NCI-H1105 treated with DMSO at 0.1 percent for 48 hours (cell line): ENCODE data around the gene MADCAM1.
A peak's percentile ranks its signal among the peaks of the same experiment; 100 is the strongest.

Experiments
- DNase-seq: peaks from one replicate; lab custom pipeline; 2025; lab: John Stamatoyannopoulos, UW

MADCAM1 gene

DNA sequence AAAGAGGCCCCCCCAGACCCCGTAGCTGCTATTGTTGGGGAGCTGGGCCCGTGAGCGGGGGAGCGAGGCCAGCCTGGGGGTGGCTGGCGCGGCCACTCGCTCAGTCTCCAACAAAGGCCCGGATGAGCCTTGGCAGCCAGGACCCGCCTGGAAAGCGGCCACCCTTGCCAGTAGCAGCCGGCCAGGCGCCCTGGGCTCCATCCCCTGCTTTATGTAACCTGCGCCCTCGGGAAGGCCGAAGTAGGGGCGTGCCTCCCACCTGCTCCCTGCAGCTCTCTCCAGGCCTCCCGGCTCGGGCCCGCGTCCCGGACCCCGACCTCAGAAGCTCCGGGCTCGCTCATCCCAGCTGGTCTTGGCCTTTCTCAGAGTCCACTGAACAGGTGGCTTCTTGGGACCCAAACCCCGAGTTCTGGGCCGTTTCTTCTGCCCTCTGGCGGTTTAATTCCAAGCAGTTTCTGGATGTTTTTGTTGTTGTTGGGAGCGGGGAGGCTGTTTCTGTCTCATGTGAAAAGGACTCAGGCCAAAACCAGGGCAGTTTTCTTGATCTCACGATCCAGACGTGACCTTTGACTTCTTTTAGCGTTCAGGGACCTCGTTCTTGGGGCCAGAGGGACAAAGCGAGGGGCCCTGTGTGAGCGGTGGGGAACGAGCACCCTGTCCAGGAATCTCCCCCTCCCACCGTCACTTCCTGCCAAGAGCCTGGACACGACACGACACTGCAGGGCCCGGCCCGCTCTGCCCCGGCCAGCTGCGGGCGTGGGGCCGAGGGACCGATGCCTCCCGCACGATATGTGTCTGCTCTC is 36.5 kb downstream of the MADCAM1 start:
- peak; percentile 66 for DNase-seq

DNA sequence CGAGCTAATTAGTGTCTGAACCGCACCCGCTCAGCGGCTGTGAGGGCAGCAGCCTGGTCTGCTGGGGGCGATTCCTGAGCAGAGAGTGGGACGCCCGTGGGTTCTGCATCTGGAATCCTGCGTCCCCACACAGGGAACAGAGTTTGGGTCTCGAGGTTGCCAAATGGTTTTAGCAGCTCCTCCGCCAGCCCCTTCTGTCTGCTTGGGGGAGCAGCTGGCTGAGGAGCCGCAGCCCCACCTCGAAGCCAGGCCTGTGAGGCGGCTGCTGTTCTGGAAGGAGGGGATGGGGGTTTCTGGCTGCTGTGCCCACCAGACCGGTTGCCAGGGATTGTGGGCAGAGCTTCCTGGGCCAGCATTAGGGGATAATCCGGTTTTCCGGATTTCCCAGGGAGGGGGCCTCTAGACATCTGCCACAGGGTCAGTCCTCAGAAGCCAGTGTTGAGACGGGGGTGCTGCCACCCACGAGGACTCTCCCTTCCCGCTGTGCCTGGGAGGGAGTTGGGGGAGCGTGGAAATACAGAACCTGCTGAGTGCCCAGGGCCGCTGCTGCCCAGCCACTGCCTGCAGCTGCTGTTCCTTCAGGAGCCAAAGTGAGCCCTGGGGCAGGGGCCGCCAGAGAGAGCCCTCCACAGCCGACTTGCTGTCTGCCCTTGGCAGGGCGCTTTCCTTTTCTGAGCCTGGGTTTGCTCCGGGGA is 37.2 kb downstream of the MADCAM1 start:
- no peak for DNase-seq

- no peak for DNase-seq
These were observed 37.8 kb downstream of the MADCAM1 start for GRCh38 chr19:534088-534487.

DNA sequence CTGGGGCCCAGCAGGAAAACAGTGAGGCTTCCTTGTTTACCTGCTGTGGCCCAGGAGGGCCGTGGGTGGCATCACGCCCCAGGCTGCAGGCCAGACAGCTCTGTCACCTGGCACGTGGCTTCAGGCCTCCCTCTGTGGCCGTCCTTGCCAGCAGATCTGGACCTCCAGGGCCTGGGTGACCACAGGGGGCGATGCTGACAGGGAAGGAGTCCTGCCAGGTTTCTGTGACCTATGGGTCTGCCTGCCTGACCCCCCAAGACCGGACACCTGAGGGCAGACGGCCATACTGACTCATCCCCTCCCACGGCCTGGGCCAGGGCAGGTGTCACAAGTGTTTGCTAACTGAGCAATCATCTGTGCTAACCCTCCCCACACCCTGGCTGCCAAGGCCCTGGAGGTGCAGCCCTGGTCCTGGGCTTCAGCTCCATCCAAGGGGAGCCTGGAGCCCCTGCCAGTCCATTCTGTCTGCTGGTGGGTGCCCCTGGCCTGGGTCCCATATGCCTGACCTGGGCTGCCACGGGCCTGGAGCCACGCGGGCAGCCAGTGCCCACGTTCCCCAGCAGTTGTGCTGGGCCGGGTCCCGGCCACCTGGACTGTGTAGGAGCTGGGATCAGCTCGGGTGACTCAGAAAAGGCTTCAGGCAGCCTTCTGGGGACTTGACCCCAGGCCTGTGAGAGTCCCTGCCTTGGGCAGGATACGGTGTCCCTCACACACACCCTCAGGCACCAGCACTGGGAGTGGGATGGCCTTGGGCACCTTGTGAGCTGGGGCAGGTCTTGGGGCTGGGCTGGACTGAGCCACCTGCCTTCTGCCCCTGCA is 38.9 kb downstream of the MADCAM1 start:
- DNase-seq, result no peak

DNA sequence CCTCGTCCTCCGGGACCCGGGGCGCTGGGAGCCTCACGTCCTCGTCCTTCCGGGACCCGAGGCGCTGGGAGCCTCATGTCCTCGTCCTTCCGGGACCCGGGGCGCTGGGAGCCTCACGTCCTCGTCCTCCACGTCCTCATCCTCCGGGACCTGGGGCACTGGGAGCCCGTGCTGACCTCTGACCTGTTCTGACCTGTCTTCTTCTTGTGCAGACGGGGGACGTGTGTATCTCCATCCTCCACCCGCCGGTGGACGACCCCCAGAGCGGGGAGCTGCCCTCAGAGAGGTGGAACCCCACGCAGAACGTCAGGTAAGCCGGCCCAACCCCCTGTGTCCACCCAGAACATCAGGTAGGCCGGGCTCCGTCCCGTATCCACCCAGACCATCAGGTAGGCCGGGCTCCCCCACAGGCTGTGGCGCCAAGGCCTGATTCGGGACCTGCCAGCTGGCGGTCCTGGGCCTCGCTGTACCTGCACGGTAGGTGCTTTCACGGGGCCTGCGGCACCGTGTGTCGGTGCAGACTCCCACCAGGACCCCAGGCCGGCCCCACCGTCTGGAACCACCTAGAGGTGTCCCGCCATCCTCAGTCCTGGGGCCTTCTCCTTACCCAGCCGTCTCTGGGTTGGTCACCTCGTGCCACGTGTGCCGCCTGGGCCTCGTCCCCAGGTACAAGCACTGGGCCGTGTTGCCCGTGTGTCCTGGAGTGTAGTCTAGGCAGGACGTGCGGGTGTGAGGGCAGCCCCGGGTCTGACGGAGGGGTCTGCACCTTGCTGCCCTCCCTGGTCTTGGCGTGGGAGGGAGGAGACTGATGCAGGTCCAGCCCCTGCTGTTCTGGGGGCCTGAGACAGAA is 40.0 kb downstream of the MADCAM1 start:
- no peak for DNase-seq

- DNase-seq, result no peak
These were observed 40.7 kb downstream of the MADCAM1 start for GRCh38 chr19:536881-537404.

GRCh38 chr19:538641-539428 is 42.5 kb downstream of the MADCAM1 start:
- DNase-seq, result no peak

DNA sequence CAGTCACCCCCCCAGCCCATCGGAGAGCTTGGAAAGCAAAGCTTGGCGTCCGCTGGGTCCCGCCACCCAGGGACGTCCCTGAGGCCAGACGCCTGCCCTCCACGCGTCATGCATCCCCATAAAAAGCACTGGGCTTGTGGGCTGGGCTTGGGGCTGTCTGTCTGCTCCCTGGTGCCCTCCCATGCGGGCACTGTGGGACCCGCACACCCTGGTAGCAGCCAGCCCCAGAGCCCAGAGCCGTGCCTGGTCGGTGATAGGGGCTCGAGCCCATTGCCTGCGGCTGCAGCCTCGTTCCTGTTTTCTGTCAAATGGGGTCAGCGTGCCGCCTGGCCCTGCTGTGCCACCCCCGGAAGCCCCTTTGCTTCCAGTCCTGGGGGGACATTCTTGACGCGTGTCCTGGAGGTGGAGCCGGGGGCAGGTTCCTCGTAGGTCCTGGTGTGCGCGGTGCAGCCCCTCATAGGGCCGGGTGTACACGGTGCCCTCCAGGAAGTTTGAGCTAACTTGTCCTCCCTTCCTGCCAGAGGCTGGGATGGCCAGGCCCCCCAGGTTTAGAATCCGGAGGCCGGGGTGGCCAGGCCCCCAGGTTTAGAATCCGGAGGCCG is 43.2 kb downstream of the MADCAM1 start:
- DNase-seq, result no peak

- no peak for DNase-seq
These were observed 44.8 kb downstream of the MADCAM1 start for GRCh38 chr19:540867-541637.

DNA sequence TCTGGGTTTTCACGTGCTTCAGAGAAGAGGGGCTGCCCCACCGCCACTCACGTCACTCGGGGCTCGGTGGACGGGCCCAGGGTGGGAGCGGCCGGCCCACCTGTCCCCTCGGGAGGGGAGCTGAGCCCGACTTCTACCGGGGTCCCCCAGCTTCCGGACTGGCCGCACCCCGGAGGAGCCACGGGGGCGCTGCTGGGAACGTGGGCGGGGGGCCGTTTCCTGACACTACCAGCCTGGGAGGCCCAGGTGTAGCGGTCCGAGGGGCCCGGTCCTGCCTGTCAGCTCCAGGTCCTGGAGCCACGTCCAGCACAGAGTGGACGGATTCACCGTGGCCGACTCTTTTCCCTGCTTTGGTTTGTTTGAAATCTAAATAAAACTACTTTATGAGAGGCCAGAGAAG is 45.4 kb downstream of the MADCAM1 start:
- no peak for DNase-seq

GRCh38 chr19:542173-542866 is 46.0 kb downstream of the MADCAM1 start:
- no peak for DNase-seq

DNA sequence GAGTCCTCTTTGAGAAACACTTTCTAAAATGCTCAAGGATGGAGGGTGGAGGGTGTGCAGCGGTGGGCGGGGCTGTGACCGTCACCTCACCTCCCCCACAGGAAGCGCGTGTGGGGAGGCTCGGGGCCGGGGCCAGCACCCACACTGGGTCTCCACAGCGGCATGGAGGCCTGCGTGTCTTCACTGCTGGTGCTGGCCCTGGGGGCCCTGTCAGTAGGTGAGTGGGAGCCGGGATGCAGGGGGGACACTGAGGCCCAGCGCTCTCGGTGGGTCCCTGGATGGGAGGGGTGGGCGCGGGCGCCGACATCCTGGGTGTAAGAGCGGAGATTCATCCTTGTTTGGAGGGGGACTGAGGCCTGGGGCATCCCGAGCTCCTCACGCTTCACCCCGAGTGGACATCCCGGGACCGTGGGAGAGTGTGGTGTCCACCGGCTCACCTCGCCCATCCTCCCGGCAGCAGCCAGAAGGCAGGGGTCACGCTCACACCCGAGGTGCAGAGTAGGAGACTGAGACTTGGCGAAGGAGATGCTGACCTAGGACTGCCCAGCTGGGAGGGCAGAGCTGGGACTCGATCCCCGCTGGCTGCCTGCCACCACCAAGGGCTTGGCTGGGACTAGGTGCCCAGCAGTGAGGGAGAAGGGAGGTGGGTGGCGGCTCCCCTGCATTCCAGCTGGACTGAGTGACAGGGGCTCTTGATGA is 47.8 kb downstream of the MADCAM1 start, which contains the start of gene GZMM:
TSS of gene GZMM (plus strand) at position 144 of the 699 bp plus-strand sequence. CDS start at position 163, 19 bp downstream.
- DNase-seq, result no peak

DNA sequence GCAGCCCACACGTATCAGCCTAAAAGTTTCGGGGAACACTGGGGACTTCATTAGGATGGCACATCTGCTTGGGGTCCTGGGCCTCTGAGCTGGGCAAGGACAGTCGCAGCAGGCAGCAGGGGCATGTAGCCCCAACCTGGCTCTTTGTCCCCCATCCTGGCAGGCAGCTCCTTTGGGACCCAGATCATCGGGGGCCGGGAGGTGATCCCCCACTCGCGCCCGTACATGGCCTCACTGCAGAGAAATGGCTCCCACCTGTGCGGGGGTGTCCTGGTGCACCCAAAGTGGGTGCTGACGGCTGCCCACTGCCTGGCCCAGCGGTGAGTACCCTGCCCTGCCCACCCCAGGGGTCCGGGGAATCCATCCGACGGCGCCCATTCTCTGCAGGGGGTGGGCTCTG is 50.8 kb downstream of the MADCAM1 start:
- no peak for DNase-seq

DNA sequence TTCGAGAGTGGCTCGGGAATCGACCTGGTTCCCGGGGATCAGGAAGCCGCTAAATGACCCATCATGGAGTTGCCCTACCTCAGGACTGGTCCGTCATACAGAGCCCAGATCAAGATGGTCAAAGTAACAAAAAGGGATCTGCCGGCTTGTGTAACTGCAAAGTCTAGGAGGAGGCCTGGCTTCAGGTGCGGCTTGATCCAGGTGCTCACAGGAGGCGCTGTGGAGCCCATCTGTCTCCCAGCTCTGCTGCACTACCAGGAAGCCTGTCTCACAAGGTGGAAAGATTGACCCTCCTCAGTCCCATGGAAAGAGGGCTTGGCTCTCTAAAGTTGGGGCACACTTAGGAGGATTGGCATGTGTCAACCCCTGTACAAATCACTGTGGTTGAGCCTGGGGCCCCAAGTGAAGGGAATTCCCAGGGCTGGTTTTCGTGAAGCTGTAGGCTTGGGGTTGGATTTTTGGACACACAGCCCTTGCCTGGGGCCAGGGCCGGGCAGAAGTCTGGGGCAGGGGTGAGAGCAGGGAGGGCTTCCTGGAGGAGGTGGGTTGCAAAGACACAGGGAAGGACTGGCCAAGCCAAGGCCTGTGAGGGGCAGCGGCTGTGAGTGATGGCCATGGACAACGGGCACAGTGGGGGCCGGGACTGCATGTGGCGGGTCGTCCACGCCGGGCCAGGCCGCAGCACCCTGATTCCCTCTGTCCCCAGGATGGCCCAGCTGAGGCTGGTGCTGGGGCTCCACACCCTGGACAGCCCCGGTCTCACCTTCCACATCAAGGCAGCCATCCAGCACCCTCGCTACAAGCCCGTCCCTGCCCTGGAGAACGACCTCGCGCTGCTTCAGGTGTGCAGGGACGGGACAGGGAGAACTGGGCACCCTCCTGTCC is 51.8 kb downstream of the MADCAM1 start:
- no peak for DNase-seq

- DNase-seq, result no peak
These were observed 52.9 kb downstream of the MADCAM1 start for GRCh38 chr19:548886-549830.

GRCh38 chr19:554817-555216 is 58.5 kb downstream of the MADCAM1 start:
- DNase-seq, result no peak
